GM21786 (cell line): ENCODE measurements around the gene MS4A15.
"Not testable (repeated sequence)": the region's sequence is repeated elsewhere in the genome, so short reads cannot be mapped to it uniquely, and the experiment has no call there.

ENCODE experiments used
- ATAC-seq: cut with Tn5 transposase; IDR thresholded peaks from one replicate; pipeline ENCODE4 v1.9.1; 2021; ENCODE audit not compliant: unreplicated experiment

Gene MS4A15

GRCh38 chr11:60801194-60801593, 44.5 kb downstream of the MS4A15 start:
- no peak for ATAC-seq

GRCh38 chr11:60803273-60803936, 46.7 kb downstream of the MS4A15 start:
- no peak for ATAC-seq

GRCh38 chr11:60809249-60809648, 52.6 kb downstream of the MS4A15 start:
- no peak for ATAC-seq

GRCh38 chr11:60809691-60810090, 53.0 kb downstream of the MS4A15 start:
- no peak for ATAC-seq

- ATAC-seq: no peak
Observed at GRCh38 chr11:60810151-60810550, 53.5 kb downstream of the MS4A15 start.

GRCh38 chr11:60810569-60810968, 53.9 kb downstream of the MS4A15 start:
- ATAC-seq: no peak

- ATAC-seq: no peak
Observed at GRCh38 chr11:60813324-60813723, 56.7 kb downstream of the MS4A15 start.

- ATAC-seq: no peak
Observed at GRCh38 chr11:60814112-60814511, 57.4 kb downstream of the MS4A15 start.

GRCh38 chr11:60816590-60817157, 60.0 kb downstream of the MS4A15 start:
- ATAC-seq: no peak

- ATAC-seq: no peak
Observed at GRCh38 chr11:60818057-60818456, 61.4 kb downstream of the MS4A15 start.

GRCh38 chr11:60821827-60822599, 65.3 kb downstream of the MS4A15 start:
- ATAC-seq: peak; percentile 51

- ATAC-seq: not testable (repeated sequence)
Observed at GRCh38 chr11:60823745-60824306, 67.2 kb downstream of the MS4A15 start.

GRCh38 chr11:60825118-60825517, 68.5 kb downstream of the MS4A15 start:
- ATAC-seq: no peak

GRCh38 chr11:60825790-60826189, 69.1 kb downstream of the MS4A15 start:
- ATAC-seq: no peak
